ENCODE results near the gene KLK1.

DNA sequence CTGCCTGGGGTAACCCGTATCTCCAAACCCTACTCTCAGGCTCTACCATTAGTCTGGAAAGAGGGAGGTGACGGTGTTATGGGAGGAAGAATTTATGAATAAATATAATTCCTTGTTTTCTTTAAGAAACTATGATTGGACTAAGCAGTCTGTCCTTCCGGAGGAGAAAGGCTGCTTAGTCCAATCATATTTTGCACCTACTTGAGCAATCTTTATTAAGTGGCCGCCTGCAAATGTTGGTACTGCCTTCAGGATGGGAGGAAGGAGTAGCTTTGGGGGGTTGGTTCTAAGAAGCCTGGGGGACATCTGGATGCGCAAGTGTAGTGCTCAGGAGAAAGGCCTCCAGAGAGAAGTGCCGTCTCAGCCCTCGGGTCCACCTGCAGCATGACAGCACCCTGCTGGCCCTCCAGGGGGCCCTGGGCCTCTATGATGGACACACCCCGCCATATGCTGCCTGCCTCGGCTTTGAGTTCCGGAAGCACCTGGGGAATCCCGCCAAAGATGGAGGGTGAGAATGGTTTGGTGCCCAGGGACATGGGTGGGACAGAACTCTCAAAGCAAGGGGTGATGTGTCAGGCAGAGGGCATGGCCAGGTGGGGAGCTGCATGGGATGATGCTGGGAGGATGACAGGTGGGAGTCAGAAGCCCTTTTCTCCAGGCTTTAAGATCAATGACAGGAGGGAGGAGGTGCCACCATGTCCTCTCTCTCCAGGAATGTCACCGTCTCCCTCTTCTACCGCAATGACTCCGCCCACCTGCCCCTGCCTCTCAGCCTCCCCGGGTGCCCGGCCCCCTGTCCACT, 29.3 kb downstream of the KLK1 start:
- TF ChIP-seq, protein P1, sequence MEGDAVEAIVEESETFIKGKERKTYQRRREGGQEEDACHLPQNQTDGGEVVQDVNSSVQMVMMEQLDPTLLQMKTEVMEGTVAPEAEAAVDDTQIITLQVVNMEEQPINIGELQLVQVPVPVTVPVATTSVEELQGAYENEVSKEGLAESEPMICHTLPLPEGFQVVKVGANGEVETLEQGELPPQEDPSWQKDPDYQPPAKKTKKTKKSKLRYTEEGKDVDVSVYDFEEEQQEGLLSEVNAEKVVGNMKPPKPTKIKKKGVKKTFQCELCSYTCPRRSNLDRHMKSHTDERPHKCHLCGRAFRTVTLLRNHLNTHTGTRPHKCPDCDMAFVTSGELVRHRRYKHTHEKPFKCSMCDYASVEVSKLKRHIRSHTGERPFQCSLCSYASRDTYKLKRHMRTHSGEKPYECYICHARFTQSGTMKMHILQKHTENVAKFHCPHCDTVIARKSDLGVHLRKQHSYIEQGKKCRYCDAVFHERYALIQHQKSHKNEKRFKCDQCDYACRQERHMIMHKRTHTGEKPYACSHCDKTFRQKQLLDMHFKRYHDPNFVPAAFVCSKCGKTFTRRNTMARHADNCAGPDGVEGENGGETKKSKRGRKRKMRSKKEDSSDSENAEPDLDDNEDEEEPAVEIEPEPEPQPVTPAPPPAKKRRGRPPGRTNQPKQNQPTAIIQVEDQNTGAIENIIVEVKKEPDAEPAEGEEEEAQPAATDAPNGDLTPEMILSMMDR (IDR thresholded peaks at IDR 0.05): no peak
- no peak for TF ChIP-seq POLR2A (IDR thresholded peaks at IDR 0.05)
